ENCODE measurements around the gene WSB2. TPM values are rescaled to one million over a fixed set of nuclear protein-coding genes. Genes with fewer than 3 reads are reported as not detected.
A peak's percentile ranks its signal among the peaks of the same experiment; 100 is the strongest.

WSB2 gene
- total and polyA plus RNA-seq, 9 of the 15 experiments (the other 6 are each of a cell fraction or from before 2014, with no cell fraction given): 31.4 to 77.6 (median 52.6) TPM

GRCh38 chr12:118033323-118033722, 27.7 kb downstream of the WSB2 start:
- in situ Hi-C loops (cut with MboI) (no loop called here), intact Hi-C loops (cut with micrococcal nuclease) (no loop called here)
- H3K4me1 ChIP-seq (replicated peaks in 1 of 2; ENCODE audit: control insufficient read depth in 2 of 2, insufficient read depth in 2 of 2, low read length in 2 of 2): no peaks in the 10 kb centered on the region; a peak in 1 of 5 replicates
- H3K4me3 ChIP-seq: no peak overlapping the region
- no peaks in the 10 kb centered on the region for H3K79me2 ChIP-seq (ENCODE audit: control insufficient read depth, insufficient read depth, low read length)
- no TSS peak for BruUV-seq (replicated peaks)
- H2AFZ ChIP-seq (ENCODE audit: low read depth, low read length): no peak overlapping the region
- TF ChIP-seq SP1 (CRISPR knock-in tag; IDR thresholded peaks at IDR 0.05): no peak
- TF ChIP-seq YBX1 (IDR thresholded peaks at IDR 0.05): no peak
- 0 out of 2 replicates have a peak, but pooled peaks have one; percentile 17 for TF ChIP-seq POLR2H (tag; IDR thresholded peaks at IDR 0.05; ENCODE audit: low read depth)
- no peak for ATAC-seq
- H3K9me1 ChIP-seq (ENCODE audit: control insufficient read depth, insufficient read depth, low read length): no peaks in the 10 kb centered on the region
- H3K9me3 ChIP-seq (replicated peaks; ENCODE audit: control insufficient read depth, insufficient read depth, low read depth, low read length): no peaks in the 10 kb centered on the region
- WGBS (ENCODE audit: insufficient coverage, low coverage, missing lambda C conversion rate): 95% methylated on average over 4 of the region's 5 CpGs
- H3K4me2 ChIP-seq (ENCODE audit: insufficient read depth, low read length): no peak overlapping the region
- H3K9ac ChIP-seq (ENCODE audit: insufficient read depth in 1 of 2, low read depth in 2 of 2, low read length in 2 of 2): no peak overlapping the region
- H3K27me3 ChIP-seq (ENCODE audit: control insufficient read depth in 2 of 2, insufficient read depth in 2 of 2, low read length in 2 of 2): no peaks in the 10 kb centered on the region
- FAIRE-seq: no peak
- DNase-seq (ENCODE audit: extremely low read depth in 1 of 4, low spot score in 3 of 4): no peak
- no peak overlapping the region for H3K27ac ChIP-seq (ENCODE audit: extremely low read depth, low read depth, low read length)
- peaks cover 96% of the 10 kb centered on the region for H3K36me3 ChIP-seq (ENCODE audit: control insufficient read depth, insufficient read depth, low read length)
- H4K20me1 ChIP-seq (replicated peaks; ENCODE audit: control insufficient read depth, insufficient read depth, low read length): no peaks in the 10 kb centered on the region; the same call in 1 of the 2 replicates
- POLR2A ChIA-PET: interaction anchor here (0.6 kb wide), 1 partner anchor 71 kb away, joined by 3 read pairs; no protein-coding TSS in a partner anchor
- CTCF ChIA-PET (ENCODE audit: low intra/inter-chr PET ratio): interaction anchor here (3.4 kb wide), 1 partner anchor 158 kb away, joined by 23 read pairs; no protein-coding TSS in a partner anchor

- intact Hi-C loops (cut with micrococcal nuclease): no loop called here
- ChIA-PET CTCF (ENCODE audit: low intra/inter-chr PET ratio) (no interaction called here), POLR2A (interaction anchor here (1.1 to 1.8 kb wide), 5 partner anchors 11 to 128 kb away, joined by 3 to 7 read pairs (median 4); partner anchors contain the start of genes RFC5 and WSB2)
- DNase-seq (ENCODE audit: extremely low read depth in 1 of 4, low spot score in 3 of 4) (peak in 1 of 4 experiments; percentile 19), FAIRE-seq (peak; percentile 26), ATAC-seq (no peak)
- BruUV-seq (replicated peaks): no TSS peak
- Histone ChIP-seq H3K27me3 (ENCODE audit: control insufficient read depth in 2 of 2, insufficient read depth in 2 of 2, low read length in 2 of 2) (no peaks in the 10 kb centered on the region), H3K4me3 (no peak overlapping the region), H3K36me3 (ENCODE audit: control insufficient read depth, insufficient read depth, low read length) (peaks cover 94% of the 10 kb centered on the region), H4K20me1 (replicated peaks; ENCODE audit: control insufficient read depth, insufficient read depth, low read length) (no peaks in the 10 kb centered on the region; the same call in 1 of the 2 replicates), H3K27ac (ENCODE audit: extremely low read depth, low read depth, low read length) (no peak overlapping the region), H3K4me2 (ENCODE audit: insufficient read depth, low read length) (no peak overlapping the region), H3K4me1 (replicated peaks in 1 of 2; ENCODE audit: control insufficient read depth in 2 of 2, insufficient read depth in 2 of 2, low read length in 2 of 2) (no peaks in the 10 kb centered on the region; a peak in 1 of 5 replicates), H3K79me2 (ENCODE audit: control insufficient read depth, insufficient read depth, low read length) (no peaks in the 10 kb centered on the region), H3K9me1 (ENCODE audit: control insufficient read depth, insufficient read depth, low read length) (no peaks in the 10 kb centered on the region), H3K9me3 (replicated peaks; ENCODE audit: control insufficient read depth, insufficient read depth, low read depth, low read length) (no peaks in the 10 kb centered on the region), H3K9ac (ENCODE audit: insufficient read depth in 1 of 2, low read depth in 2 of 2, low read length in 2 of 2) (no peak overlapping the region), H2AFZ (ENCODE audit: low read depth, low read length) (no peak overlapping the region)
- in situ Hi-C loops (cut with MboI): no loop called here
- 80% methylated on average over 7 of the region's 7 CpGs for WGBS (ENCODE audit: insufficient coverage, low coverage, missing lambda C conversion rate)
- TF ChIP-seq THRB (CRISPR knock-in tag; conservative IDR thresholded peaks at IDR 0.05) (no peak), ZFP36 (IDR thresholded peaks at IDR 0.05; ENCODE audit: low read depth, low read length, partially characterized antibody) (peak; percentile 21), DLX4 (CRISPR knock-in tag; IDR thresholded peaks at IDR 0.05) (no peak), PHB (CRISPR knock-in tag; IDR thresholded peaks at IDR 0.05) (no peak), ZNF639 (CRISPR knock-in tag; conservative IDR thresholded peaks at IDR 0.05 in 1 of 2, IDR thresholded peaks at IDR 0.05 in 1 of 2) (no peak), BRD9 (IDR thresholded peaks at IDR 0.05; ENCODE audit: low read depth, partially characterized antibody) (no peak), MTA2 (IDR thresholded peaks at IDR 0.05; ENCODE audit: low read depth) (peak; percentile 24; the same call in 1 of the 2 replicates), ARID1B (IDR thresholded peaks at IDR 0.05) (peak; percentile 36; the same call in 1 of the 2 replicates)
Measured at GRCh38 chr12:118032188-118032587, 28.8 kb downstream of the WSB2 start.

All from K562 (cell line).